ENCODE measurements around the gene MCTP1.

MCTP1 gene

GRCh38 chr5:94661086-94661485 is 623.8 kb downstream of the MCTP1 start:
- no peaks in the 10 kb centered on the region for H3K36me3 ChIP-seq (replicated peaks)
- no peak for TF ChIP-seq CTCF (IDR thresholded peaks at IDR 0.05; ENCODE audit: low read depth, low read length, missing control alignments)
- H3K27ac ChIP-seq: no peak overlapping the region
- no peak overlapping the region for H3K4me3 ChIP-seq (ENCODE audit: low read depth, low read length)
- in situ Hi-C loops (cut with HindIII; ENCODE audit: low pct_ligation_motif_present, low sequenced_read_pairs): no loop called here
- no peak for DNase-seq
- no peaks in the 10 kb centered on the region for H3K27me3 ChIP-seq (replicated peaks)

- Histone ChIP-seq H3K4me3 (ENCODE audit: low read depth, low read length) (no peak overlapping the region), H3K27me3 (replicated peaks) (no peaks in the 10 kb centered on the region), H3K27ac (no peak overlapping the region), H3K36me3 (replicated peaks) (no peaks in the 10 kb centered on the region)
- no peak for TF ChIP-seq CTCF (IDR thresholded peaks at IDR 0.05; ENCODE audit: low read depth, low read length, missing control alignments)
- no peak for DNase-seq
- in situ Hi-C loops (cut with HindIII; ENCODE audit: low pct_ligation_motif_present, low sequenced_read_pairs): no loop called here
Observed at GRCh38 chr5:94660506-94660905, 624.4 kb downstream of the MCTP1 start.

GRCh38 chr5:94658272-94658671 is 626.6 kb downstream of the MCTP1 start:
- H3K27ac ChIP-seq: no peak overlapping the region
- H3K36me3 ChIP-seq (replicated peaks): no peaks in the 10 kb centered on the region
- TF ChIP-seq CTCF (IDR thresholded peaks at IDR 0.05; ENCODE audit: low read depth, low read length, missing control alignments): no peak
- no peaks in the 10 kb centered on the region for H3K27me3 ChIP-seq (replicated peaks)
- in situ Hi-C loops (cut with HindIII; ENCODE audit: low pct_ligation_motif_present, low sequenced_read_pairs): no loop called here
- DNase-seq: no peak
- no peak overlapping the region for H3K4me3 ChIP-seq (ENCODE audit: low read depth, low read length)

All from brain microvascular endothelial cell (primary cell).